ENCODE measurements around the gene MAP2K6.

GRCh38 chr17:69390795-69391501, 23.5 kb upstream of the MAP2K6 start:
- TF ChIP-seq CTCF (conservative IDR thresholded peaks at IDR 0.05; ENCODE audit: low read length) (no peak), EZH2phosphoT487 (IDR thresholded peaks at IDR 0.05; ENCODE audit: borderline replicate concordance, low read depth, low read length) (no peak)

Data from OCI-LY7 (cell line).